T-helper 9 cell (primary cell): ENCODE measurements around the gene PIGU.

Experiments used
- DNase-seq: peaks from one replicate; pipeline ENCODE4 v3.0.0-alpha.2; 2020

Gene PIGU

GRCh38 chr20:34549291-34549928 is 127.5 kb downstream of the PIGU start:
- DNase-seq, result no peak

DNA sequence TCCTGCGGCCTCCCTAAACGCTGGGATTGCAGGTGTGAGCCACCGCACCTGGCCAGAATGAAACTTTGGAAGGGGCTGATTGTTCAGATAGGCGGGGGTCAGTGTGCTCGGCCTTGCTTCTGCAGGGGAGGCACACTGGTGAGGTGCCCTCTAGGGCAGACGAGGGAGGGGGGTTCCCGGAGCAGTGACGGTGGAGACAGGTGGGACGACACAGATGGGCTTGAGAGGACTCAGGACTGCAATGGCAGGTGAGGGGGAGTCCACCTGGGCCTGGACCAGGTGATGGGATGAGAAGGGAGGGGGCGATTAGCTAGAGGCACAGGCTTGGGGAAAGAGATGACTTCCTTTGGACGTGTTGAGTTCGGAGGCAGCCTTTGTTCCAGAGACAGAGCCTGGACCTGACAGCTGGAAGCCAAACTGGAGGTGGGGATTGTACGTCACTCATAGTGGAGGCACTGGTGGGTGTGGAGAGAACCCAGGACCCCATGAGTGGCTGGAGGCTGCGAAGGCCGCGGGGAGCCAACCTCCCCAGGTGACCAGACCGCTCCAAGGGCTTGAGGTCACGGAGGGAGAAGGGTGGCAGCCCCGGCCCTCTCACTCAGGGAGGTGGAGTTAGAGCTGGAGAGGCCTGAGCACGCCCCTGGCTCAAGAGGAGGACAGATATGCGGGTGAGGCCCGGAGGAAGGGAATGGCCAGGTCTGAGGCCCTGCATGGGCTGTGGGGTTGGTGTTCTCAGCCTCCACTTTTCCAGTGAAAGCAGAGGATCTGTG is 128.9 kb downstream of the PIGU start:
- DNase-seq, result no peak

- DNase-seq, result no peak
Observed at GRCh38 chr20:34546751-34547181, 130.1 kb downstream of the PIGU start.

DNA sequence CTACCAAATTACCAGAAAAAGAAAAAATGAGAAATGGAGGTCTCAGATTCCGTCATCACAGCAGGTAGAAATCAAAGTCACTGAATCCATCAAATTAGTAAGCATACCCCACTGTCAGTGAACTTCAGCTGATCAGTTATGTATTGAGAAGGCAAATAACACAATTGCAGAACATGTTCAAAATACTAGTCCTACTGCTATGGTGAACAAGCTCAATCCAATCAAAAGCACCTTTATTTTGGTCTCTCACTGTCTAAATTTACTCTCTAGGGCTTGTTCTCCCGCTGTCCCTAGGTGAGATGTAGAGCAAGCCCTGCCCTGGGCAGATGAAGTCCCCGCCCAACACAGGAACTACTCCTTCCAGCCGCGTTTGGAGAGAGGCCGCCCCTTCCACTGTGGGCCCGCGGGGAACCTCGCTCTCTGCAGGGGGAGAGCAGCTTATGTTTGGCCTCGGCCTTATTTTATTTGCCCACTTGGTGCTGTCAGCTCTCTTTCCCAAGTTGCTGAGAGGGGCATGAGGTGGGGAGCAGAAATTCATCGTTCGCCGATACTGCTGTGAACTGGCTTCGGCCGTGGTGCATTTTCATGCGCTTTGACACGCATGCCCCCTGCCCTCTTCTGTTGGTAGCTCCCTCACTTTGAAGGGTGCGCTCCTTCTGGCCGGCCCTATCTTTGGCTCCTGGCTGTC is 132.6 kb downstream of the PIGU start:
- DNase-seq, result peak; percentile 9

- DNase-seq, result no peak
Observed at GRCh38 chr20:34543463-34544056, 133.3 kb downstream of the PIGU start.

GRCh38 chr20:34542439-34542838 is 134.5 kb downstream of the PIGU start:
- no peak for DNase-seq

GRCh38 chr20:34541917-34542316 is 135.0 kb downstream of the PIGU start:
- DNase-seq, result no peak

DNA sequence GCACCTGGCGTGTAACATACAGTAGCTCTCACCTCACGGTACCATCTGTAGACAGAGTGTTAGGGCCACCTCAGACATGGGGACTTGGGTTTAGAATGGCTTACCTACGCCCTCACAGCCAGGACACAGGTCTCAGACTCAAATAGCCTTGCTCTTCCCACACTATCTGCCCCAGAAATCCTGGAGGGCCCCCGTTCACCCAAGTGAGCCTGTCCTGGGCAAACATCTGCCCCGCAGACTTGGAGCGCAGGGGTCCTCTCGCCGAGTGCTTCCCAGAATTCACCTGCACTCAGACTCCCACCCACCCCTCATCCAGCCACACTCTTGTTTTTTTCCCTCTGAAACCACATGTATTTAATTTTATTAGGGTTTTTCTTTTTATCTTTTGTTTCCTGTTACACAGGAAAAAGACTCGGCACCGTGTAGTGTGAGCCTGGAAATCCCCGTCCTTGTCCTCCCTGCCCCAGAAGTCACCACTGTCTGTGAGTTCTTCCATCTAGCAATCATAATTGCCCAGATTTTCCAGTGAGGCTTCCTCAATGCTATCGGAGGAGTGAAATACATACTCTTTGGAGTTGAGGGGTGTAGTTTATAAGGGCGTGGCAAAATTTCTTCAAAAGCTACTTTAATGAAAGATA is 135.5 kb downstream of the PIGU start:
- DNase-seq, result peak; percentile 27

DNA sequence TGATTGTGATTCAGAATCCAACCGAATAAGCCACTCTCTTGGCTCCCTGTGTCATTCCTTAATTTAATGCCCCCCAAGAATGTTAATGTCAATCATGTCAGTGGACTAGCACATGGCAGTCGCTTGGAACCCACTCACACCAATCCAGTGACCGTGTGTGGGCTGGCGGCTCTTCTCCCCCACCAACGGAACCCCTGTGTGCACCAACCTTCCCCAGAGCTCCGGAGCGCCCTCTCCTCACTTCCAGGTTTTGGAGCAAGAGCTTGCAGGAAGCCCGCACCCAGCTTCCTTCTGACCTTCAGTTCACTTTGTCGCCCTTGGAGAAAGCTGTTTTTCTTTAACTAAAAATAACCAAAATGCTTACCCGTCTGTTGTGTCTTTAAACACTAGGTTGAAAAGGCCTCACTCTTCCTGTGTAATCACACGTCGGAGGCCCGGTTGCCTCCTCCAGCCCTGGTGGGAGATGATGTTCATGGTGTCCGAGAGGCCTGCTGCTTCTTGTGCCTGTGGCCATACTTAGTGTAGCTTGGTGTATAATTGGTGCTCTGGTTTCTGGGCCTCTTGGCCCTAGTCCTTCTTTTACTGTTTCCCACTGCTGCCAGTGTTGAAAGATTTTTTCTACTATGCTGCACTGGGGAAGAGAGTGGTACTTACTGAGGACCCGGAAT is 136.2 kb downstream of the PIGU start:
- DNase-seq, result no peak

- DNase-seq, result no peak
Observed at GRCh38 chr20:34539756-34540155, 137.1 kb downstream of the PIGU start.

DNA sequence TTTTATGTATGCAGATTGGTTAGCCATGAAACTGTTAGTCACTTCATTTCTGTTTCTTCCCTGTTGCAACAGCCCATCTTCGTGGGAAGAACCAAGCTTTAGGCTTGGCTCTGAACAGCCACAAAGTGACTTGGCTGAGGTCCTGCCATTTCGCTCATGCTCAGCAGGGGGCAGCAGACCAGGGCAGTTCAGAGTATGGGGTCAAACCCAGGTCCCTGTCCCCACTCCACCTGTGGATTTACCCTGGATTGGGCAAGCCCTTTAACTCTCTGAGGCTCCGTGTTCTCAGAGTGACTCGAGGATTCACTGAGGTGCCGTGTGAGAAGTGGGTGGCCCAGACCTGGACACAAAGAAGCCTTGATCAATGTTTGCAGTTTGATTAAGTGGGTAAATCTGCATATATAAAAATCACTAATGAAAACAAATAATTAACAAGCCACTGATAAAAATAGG is 138.2 kb downstream of the PIGU start:
- peak; percentile 44 for DNase-seq

DNA sequence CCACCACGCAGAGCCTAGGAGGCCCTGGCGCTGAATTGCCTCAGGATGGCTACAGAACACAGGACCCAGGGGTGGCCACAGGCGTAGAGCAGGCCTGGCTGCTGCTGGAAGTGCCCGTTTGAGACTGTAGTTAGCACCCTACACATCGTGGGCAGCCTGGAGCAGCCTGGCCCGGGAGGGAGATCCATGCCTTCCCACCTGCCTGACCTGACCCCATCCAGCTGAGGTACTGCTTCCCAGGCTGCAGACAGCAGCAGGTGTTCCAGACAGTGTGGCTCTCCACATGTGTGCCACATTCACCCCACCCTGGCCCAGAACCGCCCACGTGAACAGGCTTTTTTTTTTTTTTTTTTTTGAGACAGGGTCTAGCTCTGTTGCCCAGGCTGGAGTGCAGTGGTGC is 139.2 kb downstream of the PIGU start:
- DNase-seq, result no peak

- peak; percentile 45 for DNase-seq
Observed at GRCh38 chr20:34536798-34537394, 140.0 kb downstream of the PIGU start.

- no peak for DNase-seq
Observed at GRCh38 chr20:34535857-34536256, 141.0 kb downstream of the PIGU start.

GRCh38 chr20:34535301-34535840 is 141.5 kb downstream of the PIGU start:
- DNase-seq, result no peak

GRCh38 chr20:34534391-34535165 is 142.3 kb downstream of the PIGU start:
- DNase-seq, result no peak

DNA sequence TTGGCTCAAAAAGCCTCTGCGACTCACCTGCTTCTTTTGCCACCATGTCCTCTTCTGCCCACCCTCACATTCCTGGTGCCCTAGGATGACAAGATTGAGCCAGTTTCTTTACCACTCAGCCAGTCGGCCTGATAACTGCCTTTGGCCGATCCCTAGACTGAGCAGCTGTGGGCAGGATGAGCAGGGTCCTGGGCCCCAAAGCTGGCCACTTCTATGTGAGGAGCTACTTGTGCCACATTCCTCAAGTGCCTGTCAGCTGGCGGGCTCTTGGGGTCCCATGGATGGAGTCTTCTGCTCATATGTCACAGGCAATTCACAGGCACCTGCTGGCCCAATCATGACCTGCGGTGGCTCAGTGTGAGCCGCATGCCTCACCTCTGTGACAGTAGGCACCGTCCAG is 144.1 kb downstream of the PIGU start:
- no peak for DNase-seq

GRCh38 chr20:34532320-34532719 is 144.6 kb downstream of the PIGU start:
- no peak for DNase-seq

DNA sequence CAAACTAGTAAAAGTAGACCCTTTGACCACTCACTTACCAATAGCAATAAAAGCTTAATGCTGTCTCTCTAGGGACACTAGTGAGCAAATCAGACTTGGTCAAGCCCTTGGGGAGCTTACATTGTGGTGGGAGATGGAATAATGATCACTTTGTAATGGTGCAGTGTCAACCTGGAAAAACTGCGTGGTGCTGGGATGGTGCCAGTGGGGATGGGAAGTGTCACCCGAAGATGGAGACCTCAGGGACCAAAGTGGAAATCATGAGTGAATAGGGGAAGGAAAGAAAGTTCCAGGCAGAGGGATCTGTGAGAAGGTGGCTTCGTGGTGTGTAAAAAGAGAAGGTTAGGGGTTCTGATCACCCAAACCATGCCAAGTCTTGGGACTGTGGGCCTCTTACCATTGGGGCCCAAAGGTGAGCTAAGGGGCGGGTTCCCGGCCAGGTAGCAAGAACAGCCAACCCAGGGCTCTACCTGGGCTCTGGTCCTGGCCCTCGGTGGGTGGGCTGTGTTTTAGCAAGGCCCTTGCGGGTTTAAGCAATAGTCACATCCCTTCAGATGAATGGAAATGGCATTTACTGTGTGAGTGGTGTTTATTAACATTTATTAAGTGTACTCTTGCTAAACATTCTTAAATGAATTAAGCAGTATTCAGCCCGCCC is 145.2 kb downstream of the PIGU start:
- DNase-seq, result no peak

DNA sequence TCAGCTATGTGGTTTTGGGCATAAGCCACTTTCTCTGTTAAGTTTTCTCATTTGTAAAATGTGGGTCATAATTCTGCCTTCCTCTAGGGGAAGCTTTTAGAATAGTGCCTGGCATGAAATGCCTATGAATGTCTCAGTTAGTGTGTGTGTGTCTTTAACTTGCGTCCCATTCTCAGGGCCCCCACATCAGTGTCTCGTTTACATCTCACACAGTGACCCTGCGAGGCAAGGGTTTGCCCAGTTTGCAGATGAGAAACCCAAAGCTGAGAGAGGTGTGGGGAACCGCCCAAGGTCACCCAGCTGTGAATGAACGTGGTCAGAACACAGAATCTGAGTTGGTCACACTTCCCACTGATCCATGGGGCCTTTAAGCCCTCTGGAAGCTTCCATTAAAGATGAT is 146.6 kb downstream of the PIGU start:
- no peak for DNase-seq
